IMR-90 (cell line): ENCODE measurements around the gene CHST3. TPM values are rescaled to one million over a fixed set of nuclear protein-coding genes. Genes with fewer than 3 reads are reported as not detected.

Source experiments
- ATAC-seq: fragments of 200-7000 bp; cut with Tn5 transposase; 2 replicates; pipeline ENCODE4 v1.9.1; 2020; ENCODE audit warnings: low read depth, mild to moderate bottlenecking, moderate library complexity
- BruUV-seq: library from RNA; stranded (reverse); fragments of 400-500 nt; replicated peaks from 2 replicates; lab custom pipeline; 2021; lab: Mats Ljungman, UMichigan
- CTCF ChIA-PET: fragments of 300-600 bp; formaldehyde crosslinking; extraction: SDS; loops from one replicate; lab custom pipeline; 2021; ENCODE audit warnings: antibody characterized with exemption; lab: Yijun Ruan, JAX
- POLR2A ChIA-PET: fragments of 300-600 bp; sonication (Branson Sonifier 250); formaldehyde crosslinking; loops from one replicate; lab custom pipeline; 2022; ENCODE audit warnings: antibody characterized with exemption; ENCODE audit not compliant: unreplicated experiment; lab: Charles Lee
- DNase-seq: peaks from one replicate; pipeline ENCODE4 v3.0.0; 2013
- H2AFZ ChIP-seq: replicated peaks from 2 replicates; pipeline ENCODE3; 2013; ENCODE audit warnings: low read length, mild to moderate bottlenecking; ENCODE audit not compliant: poor library complexity
- H2AK5ac ChIP-seq: 2 replicates; pipeline ENCODE4 v1.6.1; 2013; ENCODE audit warnings: low read depth, low read length, inconsistent platforms
- H2AK9ac ChIP-seq: replicated peaks from 2 replicates; pipeline ENCODE3; 2013; ENCODE audit warnings: mild to moderate bottlenecking, low read depth, low read length, moderate library complexity; ENCODE audit not compliant: poor library complexity
- H2BK120ac ChIP-seq: 2 replicates; pipeline ENCODE4 v1.6.1; 2013; ENCODE audit warnings: low read depth, low read length, inconsistent platforms
- H2BK15ac ChIP-seq: 3 replicates; pipeline ENCODE4 v1.6.1; 2013; ENCODE audit warnings: low read depth, low read length, inconsistent platforms
- H2BK20ac ChIP-seq: 2 replicates; pipeline ENCODE4 v1.6.1; 2013; ENCODE audit warnings: low read depth, mild to moderate bottlenecking, inconsistent platforms, low read length, moderate library complexity
- H2BK5ac ChIP-seq: 2 replicates; pipeline ENCODE4 v1.6.1; 2013; ENCODE audit warnings: mild to moderate bottlenecking, low read depth, low read length, inconsistent platforms; ENCODE audit not compliant: poor library complexity, severe bottlenecking
- H3K14ac ChIP-seq: replicated peaks from 2 replicates; pipeline ENCODE4 v1.6.1; 2013; ENCODE audit warnings: low read depth, low read length, inconsistent platforms
- H3K18ac ChIP-seq: 2 replicates; pipeline ENCODE4 v1.6.1; 2013; ENCODE audit warnings: low read depth, low read length, control low read depth
- H3K23ac ChIP-seq: 2 replicates; pipeline ENCODE4 v1.6.1; 2013; ENCODE audit warnings: low read depth, low read length, inconsistent platforms
- H3K27ac ChIP-seq: 2 replicates; pipeline ENCODE4 v1.5.1; 2013; ENCODE audit warnings: mild to moderate bottlenecking, control low read depth, low read length; ENCODE audit not compliant: insufficient read depth
- H3K27me3 ChIP-seq: 2 replicates; pipeline ENCODE4 v1.6.1; 2013; ENCODE audit warnings: low read length; ENCODE audit not compliant: control insufficient read depth, insufficient read depth
- H3K36me3 ChIP-seq: 2 replicates; pipeline ENCODE4 v1.6.1; 2013; ENCODE audit warnings: low read length, mixed read lengths; ENCODE audit not compliant: control insufficient read depth, insufficient read depth
- H3K4ac ChIP-seq: 2 replicates; pipeline ENCODE4 v1.6.1; 2013; ENCODE audit warnings: low read depth, low read length, inconsistent platforms
- H3K4me1 ChIP-seq: 2 replicates; pipeline ENCODE4 v1.6.1; 2013; ENCODE audit warnings: low read length, mixed read lengths; ENCODE audit not compliant: control insufficient read depth, insufficient read depth
- H3K4me2 ChIP-seq: 2 replicates; pipeline ENCODE4 v1.6.1; 2013; ENCODE audit warnings: low read depth, mild to moderate bottlenecking, control low read depth, low read length, moderate library complexity
- H3K4me3 ChIP-seq: 2 replicates; pipeline ENCODE4 v1.5.1; 2013; ENCODE audit warnings: low read depth, mild to moderate bottlenecking, control low read depth, low read length, moderate library complexity; ENCODE audit not compliant: insufficient read depth
- H3K56ac ChIP-seq: 2 replicates; pipeline ENCODE4 v1.6.1; 2013; ENCODE audit warnings: low read length, inconsistent platforms; ENCODE audit not compliant: insufficient read depth; ENCODE audit errors: extremely low read depth
- H3K79me1 ChIP-seq, 2 experiments: 2 replicates each; pipeline ENCODE4 v1.6.1; 2013; ENCODE audit warnings: low read length in 2 of 2, inconsistent platforms in 1 of 2, low read depth in 1 of 2
- H3K9ac ChIP-seq: 2 replicates; pipeline ENCODE4 v1.6.1; 2013; ENCODE audit warnings: low read depth, low read length, control low read depth
- H3K9me1 ChIP-seq: 2 replicates; pipeline ENCODE4 v1.6.1; 2013; ENCODE audit warnings: low read length, inconsistent platforms; ENCODE audit not compliant: insufficient read depth
- H3K9me3 ChIP-seq: 2 replicates; pipeline ENCODE4 v1.6.1; 2013; ENCODE audit warnings: low read length; ENCODE audit not compliant: control insufficient read depth, insufficient read depth
- H4K20me1 ChIP-seq: 2 replicates; pipeline ENCODE4 v1.6.1; 2013; ENCODE audit warnings: low read length, inconsistent platforms; ENCODE audit not compliant: insufficient read depth
- H4K5ac ChIP-seq: 2 replicates; pipeline ENCODE4 v1.6.1; 2013; ENCODE audit warnings: mild to moderate bottlenecking, low read depth, low read length, control low read depth
- H4K8ac ChIP-seq, 2 experiments: 2 replicates each; pipeline ENCODE4 v1.6.1; 2013; ENCODE audit warnings: low read depth in 2 of 2, low read length in 2 of 2, control low read depth in 1 of 2, inconsistent platforms in 1 of 2
- H4K91ac ChIP-seq: 2 replicates; pipeline ENCODE4 v1.6.1; 2013; ENCODE audit warnings: low read depth, low read length, inconsistent platforms; ENCODE audit not compliant: insufficient read depth
- BHLHE40 ChIP-seq: fragments of 150-350 bp; IDR thresholded peaks from 2 replicates; pipeline ENCODE4 v1.6.1; 2016; ENCODE audit warnings: mild to moderate bottlenecking, low read depth, low read length
- CHD1 ChIP-seq: IDR thresholded peaks from 2 replicates; pipeline ENCODE4 v1.6.1; 2012; ENCODE audit warnings: low read depth, low read length, improper control_type of control experiment
- MAFK ChIP-seq: IDR thresholded peaks from 2 replicates; pipeline ENCODE4 v1.6.1; 2012; ENCODE audit warnings: low read depth, low read length, improper control_type of control experiment
- MXI1 ChIP-seq: IDR thresholded peaks from 2 replicates; pipeline ENCODE4 v1.6.1; 2012; ENCODE audit warnings: low read depth, mild to moderate bottlenecking, low read length, moderate library complexity, borderline replicate concordance
- NFE2L2 ChIP-seq: fragments of 150-350 bp; IDR thresholded peaks from 2 replicates; pipeline ENCODE4 v1.6.1; 2016; ENCODE audit warnings: low read depth, mild to moderate bottlenecking, low read length
- RAD21 ChIP-seq: IDR thresholded peaks from 2 replicates; pipeline ENCODE4 v1.6.1; 2012; ENCODE audit warnings: low read length, improper control_type of control experiment
- SMC3 ChIP-seq: fragments of 150-350 bp; IDR thresholded peaks from 2 replicates; pipeline ENCODE4 v1.6.1; 2016; ENCODE audit warnings: low read depth, mild to moderate bottlenecking, antibody characterized with exemption, low read length, moderate library complexity
- WGBS, 2 experiments: methylation state at CpG; one replicate each; pipeline versions ENCODE4 v1.1.5 to v1.1.7; 2013; ENCODE audit warnings: missing lambda C conversion rate in 2 of 2; ENCODE audit not compliant: insufficient read length in 1 of 2; ENCODE audit errors: extremely low coverage in 2 of 2; 5-methylcytosine and 5-hydroxymethylcytosine counted together
- dilution Hi-C: fragments of 300-500 bp; cut with HindIII; formaldehyde crosslinking; loops from one replicate; pipeline ENCODE4 v1.14.3; 2018; ENCODE audit warnings: low sequenced_read_pairs; ENCODE audit not compliant: unreplicated experiment
- in situ Hi-C: fragments of 300-500 bp; cut with MboI; formaldehyde crosslinking; loops from 3 replicates; pipeline ENCODE4 v1.14.3; 2019; ENCODE audit warnings: low sequenced_read_pairs, inconsistent platforms, mixed read lengths
- intact Hi-C: fragments of 100-400 bp; cut with micrococcal nuclease; formaldehyde crosslinking; loops from 2 replicates; pipeline ENCODE4 v1.10.0; 2022
- polyA plus RNA-seq, 3 experiments: library from polyadenylated mRNA; depleted of rRNA; stranded (reverse); fragments of >200 nt; gene quantifications; 2 replicates each; pipeline ENCODE4 v1.2.3, GENCODE V29; 2012; ENCODE audit warnings: low replicate concordance in 1 of 3
- total RNA-seq: library from RNA; depleted of rRNA; stranded (reverse); fragments of >200 nt; gene quantifications from 2 replicates; pipeline ENCODE4 v1.2.3, GENCODE V29; 2012

Gene CHST3
- total and polyA plus RNA-seq, 2 of the 4 experiments (the other 2 are of a cell fraction) = 8.6 to 9.0 TPM

DNA sequence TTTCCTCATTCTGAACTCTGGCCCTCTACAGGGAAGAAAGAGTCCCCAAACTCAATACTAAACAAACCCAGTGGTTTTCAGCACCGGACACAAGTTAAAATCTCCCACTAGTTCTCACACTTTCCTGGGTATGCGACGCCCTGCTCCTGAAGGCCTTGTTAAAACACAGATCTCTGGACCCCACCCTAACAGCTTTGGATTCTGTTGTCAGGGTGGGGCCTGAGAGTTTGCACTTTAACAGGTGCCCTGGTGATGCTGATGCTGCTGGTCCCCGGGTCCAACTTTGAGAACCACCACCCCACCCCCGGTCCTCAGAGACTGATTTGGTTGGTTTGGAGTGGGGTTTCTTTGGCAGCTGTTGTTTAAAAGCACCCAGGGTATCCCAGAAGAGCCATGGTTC is 61.6 kb downstream of the CHST3 start:
- Histone ChIP-seq H3K79me1 (no peaks in the 10 kb centered on the region), H3K9me1 (no peaks in the 10 kb centered on the region; the same call in 1 of the 2 replicates), H3K4me3 (no peak overlapping the region), H4K5ac (no peak overlapping the region), H3K14ac (no peak overlapping the region), H3K23ac (no peak overlapping the region), H2AK5ac (no peak overlapping the region), H2AFZ (no peak overlapping the region), H3K4me2 (no peak overlapping the region), H3K4me1 (peaks cover 12% of the 10 kb centered on the region; the same call in 1 of the 2 replicates), H3K36me3 (no peaks in the 10 kb centered on the region), H2BK20ac (no peak overlapping the region), H2BK15ac (no peak overlapping the region), H3K27ac (no peak overlapping the region), H2BK120ac (no peak overlapping the region), H4K8ac (no peak overlapping the region), H3K56ac (no peak overlapping the region), H2BK5ac (no peak overlapping the region), H2AK9ac (no peak overlapping the region), H4K20me1 (no peaks in the 10 kb centered on the region), H4K91ac (no peak overlapping the region), H3K27me3 (peaks cover 10% of the 10 kb centered on the region), H3K9ac (no peak overlapping the region), H3K9me3 (no peaks in the 10 kb centered on the region), H3K4ac (no peak overlapping the region), H3K18ac (no peak overlapping the region)
- dilution Hi-C loops = no loop called here
- no CpG with 5 or more reads among the region's 5 CpGs for WGBS, 2 experiments
- TF ChIP-seq MAFK (no peak), NFE2L2 (no peak), CHD1 (no peak), BHLHE40 (no peak), RAD21 (no peak), MXI1 (no peak), SMC3 (no peak)
- intact Hi-C loops = no loop called here
- DNase-seq = no peak
- ATAC-seq = no peak
- ChIA-PET POLR2A (no interaction called here), CTCF (no interaction called here)
- BruUV-seq = no TSS peak
- in situ Hi-C loops = no loop called here
